Measurements from ENCODE around the gene RNF31. TPM values are rescaled to one million over a fixed set of nuclear protein-coding genes. Genes with fewer than 3 reads are reported as not detected.

RNF31 gene
- 23.2 to 36.4 TPM (median 28.7 TPM) in 5 replicates for total RNA-seq (2022; extraction: Qiagen RNA extraction)

GRCh38 chr14:24146978-24147760 lies at the start of gene RNF31:
TSS of gene RNF31 (plus strand) at chr14:24147498. CDS start at chr14:24147699, 201 bp downstream.

GRCh38 chr14:24114532-24115421 lies 32.5 kb upstream of the RNF31 start, which contains the start of the genes DCAF11 and NRL:
TSS of gene DCAF11 (plus strand) at chr14:24114777. CDS start at chr14:24115595, 818 bp downstream.
TSS of gene NRL (minus strand) at chr14:24114949. CDS start at chr14:24082848, 32,101 bp downstream.

GRCh38 chr14:24130380-24130716 lies 16.9 kb upstream of the RNF31 start, which contains the start of gene FITM1:
TSS of gene FITM1 (plus strand) at chr14:24130659. CDS start at chr14:24131564, 905 bp downstream.

GRCh38 chr14:24135834-24136683 lies 11.2 kb upstream of the RNF31 start, which contains the start of gene PSME1:
TSS of gene PSME1 (plus strand) at chr14:24136194. CDS start at chr14:24136263, 69 bp downstream.

GRCh38 chr14:24141097-24141880 lies 6.0 kb upstream of the RNF31 start, which contains the start of gene EMC9:
TSS of gene EMC9 (minus strand) at chr14:24141591. CDS start at chr14:24141304, 287 bp downstream.

GRCh38 chr14:24146453-24146977 lies 783 bp upstream of the RNF31 start, which contains the start of gene PSME2:
TSS of gene PSME2 (minus strand) at chr14:24146610. CDS start at chr14:24146581, 29 bp downstream.

GRCh38 chr14:24160850-24161804 lies 13.8 kb downstream of the RNF31 start, which contains the start of gene IRF9:
TSS of gene IRF9 (plus strand) at chr14:24161265. CDS start at chr14:24162145, 880 bp downstream.

GRCh38 chr14:24171422-24172260 lies 24.3 kb downstream of the RNF31 start, which contains the start of gene REC8:
TSS of gene REC8 (plus strand) at chr14:24172080. CDS start at chr14:24172553, 473 bp downstream.

GRCh38 chr14:24188251-24189058 lies 41.2 kb downstream of the RNF31 start, which contains the start of gene IPO4:
TSS of gene IPO4 (minus strand) at chr14:24188816. CDS start at chr14:24188787, 29 bp downstream.

GRCh38 chr14:24195186-24196070 lies 48.1 kb downstream of the RNF31 start, which contains the start of gene TM9SF1:
TSS of gene TM9SF1 (minus strand) at chr14:24195441. CDS start at chr14:24195019, 422 bp downstream.

Other genes starting within 250 kb of the RNF31 start
- gene DHRS4, start 193.7 kb upstream of the RNF31 start, total RNA-seq (2022; extraction: Qiagen RNA extraction), result 43.0 to 48.9 TPM (median 46.1 TPM) in 5 replicates
- gene DHRS4L2, start 158.6 kb upstream of the RNF31 start, total RNA-seq (2022; extraction: Qiagen RNA extraction), result 23.3 to 33.3 TPM (median 29.5 TPM) in 5 replicates
- 0.25 to 0.62 TPM (median 0.54 TPM) in 5 replicates for gene CARMIL3, start 95.5 kb upstream of the RNF31 start, total RNA-seq (2022; extraction: Qiagen RNA extraction)
- gene CPNE6, start 75.9 kb upstream of the RNF31 start, total RNA-seq (2022; extraction: Qiagen RNA extraction), result 0.15 to 0.17 TPM in 2 of 5 replicates, not detected in the others
- gene PCK2, start 53.2 kb upstream of the RNF31 start, total RNA-seq (2022; extraction: Qiagen RNA extraction), result 18.3 to 21.2 TPM (median 19.7 TPM) in 5 replicates
- 19.6 to 26.7 TPM (median 20.6 TPM) in 5 replicates for gene DCAF11, start 32.7 kb upstream of the RNF31 start, total RNA-seq (2022; extraction: Qiagen RNA extraction)
- 0.59 to 0.94 TPM (median 0.69 TPM) in 5 replicates for gene NRL, start 32.5 kb upstream of the RNF31 start, total RNA-seq (2022; extraction: Qiagen RNA extraction)
- 0.13 to 0.18 TPM (median 0.14 TPM) in 3 of 5 replicates, not detected in the others for gene FITM1, start 16.8 kb upstream of the RNF31 start, total RNA-seq (2022; extraction: Qiagen RNA extraction)
- gene PSME1, start 11.3 kb upstream of the RNF31 start, total RNA-seq (2022; extraction: Qiagen RNA extraction), result 159 to 189 TPM (median 167 TPM) in 5 replicates
- 46.8 to 61.3 TPM (median 57.0 TPM) in 5 replicates for gene EMC9, start 5.9 kb upstream of the RNF31 start, total RNA-seq (2022; extraction: Qiagen RNA extraction)
- 143 to 202 TPM (median 162 TPM) in 5 replicates for gene PSME2, start 888 bp upstream of the RNF31 start, total RNA-seq (2022; extraction: Qiagen RNA extraction)
- 15.5 to 20.2 TPM (median 17.9 TPM) in 5 replicates for gene IRF9, start 13.8 kb downstream of the RNF31 start, total RNA-seq (2022; extraction: Qiagen RNA extraction)
- 2.6 to 5.9 TPM (median 4.3 TPM) in 5 replicates for gene REC8, start 24.6 kb downstream of the RNF31 start, total RNA-seq (2022; extraction: Qiagen RNA extraction)
- gene IPO4, start 41.3 kb downstream of the RNF31 start, total RNA-seq (2022; extraction: Qiagen RNA extraction), result 74.1 to 86.9 TPM (median 75.7 TPM) in 5 replicates
- gene TM9SF1, start 47.9 kb downstream of the RNF31 start, total RNA-seq (2022; extraction: Qiagen RNA extraction), result 61.4 to 81.2 TPM (median 65.5 TPM) in 5 replicates
- not detected in 5 replicates for gene TSSK4, start 58.2 kb downstream of the RNF31 start, total RNA-seq (2022; extraction: Qiagen RNA extraction)
- 77.5 to 105 TPM (median 83.7 TPM) in 5 replicates for gene CHMP4A, start 66.0 kb downstream of the RNF31 start, total RNA-seq (2022; extraction: Qiagen RNA extraction)
- 28.0 to 33.9 TPM (median 32.1 TPM) in 5 replicates for gene MDP1, start 68.6 kb downstream of the RNF31 start, total RNA-seq (2022; extraction: Qiagen RNA extraction)
- gene NEDD8, start 84.9 kb downstream of the RNF31 start, total RNA-seq (2022; extraction: Qiagen RNA extraction), result 411 to 486 TPM (median 455 TPM) in 5 replicates
- gene GMPR2, start 85.4 kb downstream of the RNF31 start, total RNA-seq (2022; extraction: Qiagen RNA extraction), result 53.0 to 66.2 TPM (median 59.0 TPM) in 5 replicates
- gene TINF2, start 95.1 kb downstream of the RNF31 start, total RNA-seq (2022; extraction: Qiagen RNA extraction), result 32.1 to 38.5 TPM (median 37.3 TPM) in 5 replicates
- 0.99 to 1.6 TPM (median 1.5 TPM) in 5 replicates for gene TGM1, start 115.7 kb downstream of the RNF31 start, total RNA-seq (2022; extraction: Qiagen RNA extraction)
- 15.6 to 18.0 TPM (median 17.0 TPM) in 5 replicates for gene RABGGTA, start 124.1 kb downstream of the RNF31 start, total RNA-seq (2022; extraction: Qiagen RNA extraction)
- gene DHRS1, start 152.3 kb downstream of the RNF31 start, total RNA-seq (2022; extraction: Qiagen RNA extraction), result 9.8 to 11.5 TPM (median 11.2 TPM) in 5 replicates
- 13.0 to 18.8 TPM (median 16.2 TPM) in 5 replicates for gene NOP9, start 152.4 kb downstream of the RNF31 start, total RNA-seq (2022; extraction: Qiagen RNA extraction)
- 0.13 to 0.22 TPM (median 0.22 TPM) in 5 replicates for gene CIDEB, start 160.5 kb downstream of the RNF31 start, total RNA-seq (2022; extraction: Qiagen RNA extraction)
- 3.0 to 4.9 TPM (median 3.8 TPM) in 5 replicates for gene LTB4R2, start 162.6 kb downstream of the RNF31 start, total RNA-seq (2022; extraction: Qiagen RNA extraction)
- 3.8 to 5.9 TPM (median 5.5 TPM) in 5 replicates for gene LTB4R, start 164.0 kb downstream of the RNF31 start, total RNA-seq (2022; extraction: Qiagen RNA extraction)
- not detected in 5 replicates for gene ADCY4, start 187.6 kb downstream of the RNF31 start, total RNA-seq (2022; extraction: Qiagen RNA extraction)
- gene RIPK3, start 192.5 kb downstream of the RNF31 start, total RNA-seq (2022; extraction: Qiagen RNA extraction), result not detected in 5 replicates
- 0.10 to 0.31 TPM (median 0.15 TPM) in 4 of 5 replicates, not detected in the other for gene NFATC4, start 220.7 kb downstream of the RNF31 start, total RNA-seq (2022; extraction: Qiagen RNA extraction)